ENCODE data around the gene SEC14L3.

Gene SEC14L3

DNA sequence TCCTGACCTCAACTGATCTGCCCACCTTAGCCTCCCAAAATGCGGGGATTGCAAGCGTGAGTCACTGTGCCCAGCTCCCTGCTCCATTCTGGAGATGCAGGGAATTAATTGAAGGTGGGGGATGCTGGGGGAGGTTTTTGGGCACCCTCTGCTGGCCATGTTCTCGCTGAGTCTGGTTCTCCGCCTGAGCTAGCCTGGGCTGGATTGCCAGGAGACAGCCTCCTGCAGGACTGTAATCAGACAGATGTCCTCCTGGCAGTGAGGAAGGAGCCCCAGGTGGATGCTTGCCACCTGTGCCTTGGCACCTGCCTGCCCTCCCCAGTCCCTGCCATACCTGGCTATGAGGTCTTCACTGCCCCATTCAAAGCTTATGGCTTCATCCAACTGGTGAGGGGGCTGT is 40.9 kb downstream of the SEC14L3 start:
- Histone ChIP-seq H3K56ac (ENCODE audit: low read length) (no peak overlapping the region), H3K23ac (ENCODE audit: low read length) (no peak overlapping the region), H3K9ac (ENCODE audit: low read length) (no peak overlapping the region), H3K27ac (ENCODE audit: low read depth, low read length) (no peak overlapping the region), H2BK15ac (replicated peaks; ENCODE audit: low read depth) (no peak overlapping the region), H2AK5ac (ENCODE audit: low read length) (no peak overlapping the region), H3K4ac (ENCODE audit: low read depth, low read length) (no peak overlapping the region), H3K4me2 (ENCODE audit: low read length) (no peak overlapping the region), H4K5ac (ENCODE audit: low read length) (no peak overlapping the region), H3K79me1 (ENCODE audit: low read length) (peaks cover 3% of the 10 kb centered on the region), H3K4me3 (ENCODE audit: low read length) (no peak overlapping the region), H3K79me2 (ENCODE audit: control insufficient read depth, insufficient read depth, low read length) (no peaks in the 10 kb centered on the region), H4K8ac (ENCODE audit: low read depth, low read length) (no peak overlapping the region), H3K36me3 (ENCODE audit: control insufficient read depth, insufficient read depth, low read length) (no peaks in the 10 kb centered on the region), H3K4me1 (ENCODE audit: control insufficient read depth, low read depth, low read length) (no peaks in the 10 kb centered on the region), H3K18ac (ENCODE audit: low read length) (no peak overlapping the region), H3K27me3 (ENCODE audit: insufficient read depth, low read length, poor library complexity) (no peaks in the 10 kb centered on the region), H2BK120ac (ENCODE audit: low read depth, low read length) (no peak overlapping the region), H2BK5ac (ENCODE audit: low read length) (no peak overlapping the region)
- no peak for DNase-seq
- WGBS (ENCODE audit: extremely low coverage, insufficient coverage, low lambda C conversion rate) = no CpG with 5 or more reads among the region's 4 CpGs

DNA sequence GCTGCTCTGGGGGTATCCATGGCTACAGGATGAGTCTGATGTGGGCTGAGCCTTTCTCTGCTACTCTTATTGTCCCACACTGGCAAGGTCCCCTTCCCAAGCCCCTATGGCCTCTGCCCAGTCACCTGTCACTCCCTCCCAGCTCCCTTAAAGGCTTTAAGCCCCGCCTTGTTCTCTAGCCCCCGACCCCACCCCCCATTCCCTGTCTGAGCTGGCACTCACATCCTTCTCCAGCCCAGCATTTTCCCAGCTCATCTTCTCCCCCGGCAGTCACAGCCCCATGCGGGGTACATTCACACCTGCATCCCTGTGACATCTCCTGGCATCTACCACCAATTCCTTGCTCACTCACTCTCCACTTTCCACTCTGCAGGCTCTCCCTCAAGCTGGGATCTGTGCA is 41.9 kb downstream of the SEC14L3 start:
- peak; percentile 13 for DNase-seq
- Histone ChIP-seq H3K4ac (ENCODE audit: low read depth, low read length) (no peak overlapping the region), H3K79me1 (ENCODE audit: low read length) (peaks cover 3% of the 10 kb centered on the region), H2BK5ac (ENCODE audit: low read length) (no peak overlapping the region), H3K27ac (ENCODE audit: low read depth, low read length) (no peak overlapping the region), H3K4me3 (ENCODE audit: low read length) (no peak overlapping the region), H3K56ac (ENCODE audit: low read length) (no peak overlapping the region), H3K4me1 (ENCODE audit: control insufficient read depth, low read depth, low read length) (peaks cover 1% of the 10 kb centered on the region), H3K23ac (ENCODE audit: low read length) (no peak overlapping the region), H3K9ac (ENCODE audit: low read length) (no peak overlapping the region), H3K4me2 (ENCODE audit: low read length) (no peak overlapping the region), H2BK120ac (ENCODE audit: low read depth, low read length) (no peak overlapping the region), H2BK15ac (replicated peaks; ENCODE audit: low read depth) (no peak overlapping the region), H4K5ac (ENCODE audit: low read length) (no peak overlapping the region), H3K18ac (ENCODE audit: low read length) (no peak overlapping the region), H3K79me2 (ENCODE audit: control insufficient read depth, insufficient read depth, low read length) (no peaks in the 10 kb centered on the region), H2AK5ac (ENCODE audit: low read length) (no peak overlapping the region), H3K36me3 (ENCODE audit: control insufficient read depth, insufficient read depth, low read length) (no peaks in the 10 kb centered on the region), H3K27me3 (ENCODE audit: insufficient read depth, low read length, poor library complexity) (no peaks in the 10 kb centered on the region), H4K8ac (ENCODE audit: low read depth, low read length) (no peak overlapping the region)
- no CpG with 5 or more reads among the region's 4 CpGs for WGBS (ENCODE audit: extremely low coverage, insufficient coverage, low lambda C conversion rate)

DNA sequence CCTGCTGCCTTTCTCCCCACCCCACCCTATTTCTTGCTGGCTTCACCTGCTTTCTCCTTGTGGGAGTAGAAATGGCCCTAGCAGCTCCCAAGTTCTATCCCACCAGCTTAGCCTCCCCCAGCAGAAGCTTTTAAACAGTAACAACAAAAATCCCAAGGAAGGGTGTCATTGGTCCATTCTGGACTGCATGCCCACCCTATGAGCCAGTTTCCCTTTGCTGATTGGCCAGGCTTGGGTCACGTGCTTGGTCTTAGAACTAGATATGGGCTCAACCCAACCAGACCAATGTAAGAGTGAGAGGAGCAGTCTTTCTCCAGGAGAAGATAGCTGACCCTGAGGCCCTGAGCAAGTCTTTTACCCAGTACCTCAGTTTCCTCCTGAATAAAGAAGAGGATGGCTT is 43.9 kb downstream of the SEC14L3 start:
- Histone ChIP-seq H3K4me1 (ENCODE audit: control insufficient read depth, low read depth, low read length) (peaks cover 3% of the 10 kb centered on the region), H2BK15ac (replicated peaks; ENCODE audit: low read depth) (no peak overlapping the region), H3K27me3 (ENCODE audit: insufficient read depth, low read length, poor library complexity) (no peaks in the 10 kb centered on the region), H3K27ac (ENCODE audit: low read depth, low read length) (no peak overlapping the region), H2BK120ac (ENCODE audit: low read depth, low read length) (no peak overlapping the region), H3K4me3 (ENCODE audit: low read length) (no peak overlapping the region), H2BK5ac (ENCODE audit: low read length) (no peak overlapping the region), H3K4me2 (ENCODE audit: low read length) (no peak overlapping the region), H3K9ac (ENCODE audit: low read length) (no peak overlapping the region), H3K36me3 (ENCODE audit: control insufficient read depth, insufficient read depth, low read length) (no peaks in the 10 kb centered on the region), H3K79me1 (ENCODE audit: low read length) (peaks cover 3% of the 10 kb centered on the region), H3K79me2 (ENCODE audit: control insufficient read depth, insufficient read depth, low read length) (no peaks in the 10 kb centered on the region), H3K23ac (ENCODE audit: low read length) (no peak overlapping the region), H3K18ac (ENCODE audit: low read length) (no peak overlapping the region), H2AK5ac (ENCODE audit: low read length) (no peak overlapping the region), H4K8ac (ENCODE audit: low read depth, low read length) (no peak overlapping the region), H3K4ac (ENCODE audit: low read depth, low read length) (no peak overlapping the region), H4K5ac (ENCODE audit: low read length) (no peak overlapping the region), H3K56ac (ENCODE audit: low read length) (no peak overlapping the region)
- no peak for DNase-seq
- WGBS (ENCODE audit: extremely low coverage, insufficient coverage, low lambda C conversion rate) = no CpG with 5 or more reads among the region's 1 CpG

DNA sequence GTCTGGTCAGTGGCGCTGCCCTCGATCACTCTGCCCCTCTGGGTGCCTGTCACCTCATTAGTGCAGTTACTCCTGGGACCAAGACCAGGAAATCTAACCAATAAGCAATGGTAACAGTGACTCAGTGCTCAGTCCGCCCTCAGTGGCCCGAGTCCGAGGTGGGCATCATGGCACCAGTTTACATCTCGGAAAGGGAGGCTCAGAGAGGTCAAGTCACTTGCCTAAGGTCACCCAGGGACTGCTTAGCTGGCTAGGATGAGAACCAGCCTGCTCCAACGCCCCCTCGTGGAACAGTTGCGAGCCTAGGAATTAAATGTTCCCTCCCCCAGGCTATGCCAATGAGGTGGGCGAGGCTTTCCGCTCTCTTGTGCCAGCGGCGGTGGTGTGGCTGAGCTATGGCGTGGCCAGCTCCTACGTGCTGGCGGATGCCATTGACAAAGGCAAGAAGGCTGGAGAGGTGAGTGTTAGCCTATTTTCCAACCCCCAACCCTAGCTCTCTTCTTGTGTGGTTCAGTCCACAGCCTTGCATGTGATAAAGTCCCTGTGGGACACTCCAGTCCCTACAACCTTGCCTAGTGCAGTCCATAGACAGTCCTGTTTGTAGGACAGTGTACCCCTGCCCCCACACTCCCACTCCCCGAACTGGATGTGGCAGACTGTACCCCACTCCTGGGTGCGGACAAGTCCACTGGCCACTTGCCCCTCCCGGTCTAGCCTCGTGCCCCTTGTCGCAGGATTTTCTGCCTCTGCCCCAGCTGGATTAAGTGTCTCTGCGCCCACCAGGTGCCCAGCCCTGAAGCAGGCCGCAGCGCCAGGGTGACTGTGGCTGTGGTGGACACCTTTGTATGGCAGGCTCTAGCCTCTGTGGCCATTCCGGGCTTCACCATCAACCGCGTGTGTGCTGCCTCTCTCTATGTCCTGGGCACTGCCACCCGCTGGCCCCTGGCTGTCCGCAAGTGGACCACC is 45.1 kb downstream of the SEC14L3 start:
- Histone ChIP-seq H2BK5ac (ENCODE audit: low read length) (no peak overlapping the region), H3K4ac (ENCODE audit: low read depth, low read length) (no peak overlapping the region), H4K5ac (ENCODE audit: low read length) (no peak overlapping the region), H3K4me1 (ENCODE audit: control insufficient read depth, low read depth, low read length) (peaks cover 14% of the 10 kb centered on the region), H3K4me3 (ENCODE audit: low read length) (peak overlapping the region; percentile 63), H2BK15ac (replicated peaks; ENCODE audit: low read depth) (no peak overlapping the region), H3K56ac (ENCODE audit: low read length) (peak overlapping the region; percentile 95), H3K79me2 (ENCODE audit: control insufficient read depth, insufficient read depth, low read length) (no peaks in the 10 kb centered on the region), H3K9ac (ENCODE audit: low read length) (peak overlapping the region; percentile 82), H4K8ac (ENCODE audit: low read depth, low read length) (no peak overlapping the region), H3K27me3 (ENCODE audit: insufficient read depth, low read length, poor library complexity) (no peaks in the 10 kb centered on the region), H3K4me2 (ENCODE audit: low read length) (peak overlapping the region; percentile 23), H2AK5ac (ENCODE audit: low read length) (no peak overlapping the region), H3K23ac (ENCODE audit: low read length) (no peak overlapping the region), H3K18ac (ENCODE audit: low read length) (no peak overlapping the region), H3K79me1 (ENCODE audit: low read length) (peaks cover 3% of the 10 kb centered on the region), H3K27ac (ENCODE audit: low read depth, low read length) (no peak overlapping the region), H3K36me3 (ENCODE audit: control insufficient read depth, insufficient read depth, low read length) (no peaks in the 10 kb centered on the region), H2BK120ac (ENCODE audit: low read depth, low read length) (no peak overlapping the region)
- WGBS (ENCODE audit: extremely low coverage, insufficient coverage, low lambda C conversion rate) = no CpG with 5 or more reads among the region's 29 CpGs
- DNase-seq = peak; percentile 93

DNA sequence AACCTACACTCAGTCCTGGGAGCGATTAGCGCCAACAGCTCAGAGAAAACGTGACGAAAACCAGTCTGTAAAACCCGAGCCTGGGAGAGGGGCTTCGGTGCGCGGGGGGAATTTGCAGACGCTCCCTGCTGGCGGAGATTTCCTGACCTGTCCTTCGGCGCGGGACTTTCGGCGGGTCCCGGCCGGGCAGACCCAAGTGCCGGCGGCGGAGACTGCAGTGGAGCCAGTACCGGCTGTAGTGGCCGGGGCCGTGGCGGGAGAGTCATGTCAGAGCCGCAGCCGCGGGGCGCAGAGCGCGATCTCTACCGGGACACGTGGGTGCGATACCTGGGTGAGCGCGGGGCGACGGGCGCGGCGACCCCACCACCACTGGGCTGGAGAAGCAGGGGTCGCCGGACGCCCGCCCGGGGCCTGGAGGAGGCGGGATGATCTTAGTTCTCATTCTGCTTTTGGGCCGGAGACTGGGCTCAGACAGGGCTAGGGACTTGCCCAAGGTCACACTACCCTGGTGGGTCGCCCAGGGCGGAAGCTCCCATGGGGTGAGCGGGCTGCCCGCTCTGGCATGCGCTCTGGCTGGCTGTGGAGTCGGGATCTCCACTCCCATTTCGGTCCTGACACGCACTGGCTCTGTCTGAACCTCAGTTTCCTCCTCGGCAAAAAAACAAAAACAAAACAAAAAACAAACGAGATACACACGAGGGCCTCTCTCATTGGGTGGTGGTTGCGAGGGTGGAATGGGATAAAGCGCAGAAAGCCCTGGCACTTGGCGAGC is 46.0 kb downstream of the SEC14L3 start, which contains the start of gene MTFP1:
MTFP1 (plus strand) TSS at position 153 of the 772 bp plus-strand sequence; CDS start at position 265, 112 bp downstream.
- Histone ChIP-seq H4K8ac (ENCODE audit: low read depth, low read length) (no peak within 1 kb of the TSS), H3K18ac (ENCODE audit: low read length) (peak within 1 kb of the TSS; percentile 84), H3K79me1 (ENCODE audit: low read length) (peaks cover 3% of the 10 kb centered on the region), H3K4me2 (ENCODE audit: low read length) (peak within 1 kb of the TSS; percentile 30), H3K27me3 (ENCODE audit: insufficient read depth, low read length, poor library complexity) (no peaks in the 10 kb centered on the region), H3K4me3 (ENCODE audit: low read length) (peak within 1 kb of the TSS; percentile 63), H2BK15ac (replicated peaks; ENCODE audit: low read depth) (no peak within 1 kb of the TSS), H3K27ac (ENCODE audit: low read depth, low read length) (peak within 1 kb of the TSS; percentile 83), H2AK5ac (ENCODE audit: low read length) (no peak within 1 kb of the TSS), H3K9ac (ENCODE audit: low read length) (peak within 1 kb of the TSS; percentile 82), H2BK5ac (ENCODE audit: low read length) (no peak within 1 kb of the TSS), H4K5ac (ENCODE audit: low read length) (peak within 1 kb of the TSS; percentile 47), H3K4ac (ENCODE audit: low read depth, low read length) (peak within 1 kb of the TSS; percentile 64), H2BK120ac (ENCODE audit: low read depth, low read length) (no peak within 1 kb of the TSS), H3K4me1 (ENCODE audit: control insufficient read depth, low read depth, low read length) (peaks cover 17% of the 10 kb centered on the region), H3K36me3 (ENCODE audit: control insufficient read depth, insufficient read depth, low read length) (no peaks in the 10 kb centered on the region), H3K23ac (ENCODE audit: low read length) (no peak within 1 kb of the TSS), H3K79me2 (ENCODE audit: control insufficient read depth, insufficient read depth, low read length) (no peaks in the 10 kb centered on the region), H3K56ac (ENCODE audit: low read length) (peak within 1 kb of the TSS; percentile 95)
- WGBS (ENCODE audit: extremely low coverage, insufficient coverage, low lambda C conversion rate) = no CpG with 5 or more reads among the region's 61 CpGs
- peak; percentile 95 for DNase-seq

Measured in mesendoderm (in vitro differentiated cells).